LNCaP clone FGC (cell line): ENCODE results near the gene ZNF785.

Experiments used
- DNase-seq: peaks from one replicate; pipeline ENCODE4 v3.0.0-alpha.2; 2011; ENCODE audit warnings: low read depth
- H3K4me3 ChIP-seq: 2 replicates; pipeline ENCODE4 v1.5.1; 2011; ENCODE audit warnings: mild to moderate bottlenecking, low read depth, low read length, control low read depth
- TF ChIP-seq, protein P1 (sequence below): IDR thresholded peaks from 2 replicates; pipeline ENCODE4 v1.5.1; 2012; ENCODE audit warnings: mild to moderate bottlenecking; ENCODE audit not compliant: control insufficient read depth, insufficient read depth; ENCODE audit errors: extremely low read depth

Gene ZNF785

DNA sequence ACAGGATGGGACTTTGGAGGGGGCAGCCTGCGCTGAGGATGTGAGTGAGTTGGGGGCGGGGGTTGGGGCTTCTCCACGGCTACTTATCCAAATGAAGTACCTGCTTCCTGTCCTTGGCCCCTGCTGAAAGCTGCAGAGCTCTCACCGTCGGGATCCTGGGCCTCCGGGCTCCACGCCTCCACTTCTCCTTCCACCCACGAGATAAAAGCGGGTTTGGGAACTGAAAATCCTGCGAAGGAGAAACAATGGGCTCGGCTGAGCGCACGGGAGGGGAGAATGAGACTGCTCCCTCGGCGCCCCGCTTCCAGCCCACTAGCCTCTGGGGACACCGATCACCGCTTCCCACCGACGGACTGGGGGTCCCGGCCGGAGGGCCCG, 486 bp downstream of the ZNF785 start:
- TF ChIP-seq, protein P1, sequence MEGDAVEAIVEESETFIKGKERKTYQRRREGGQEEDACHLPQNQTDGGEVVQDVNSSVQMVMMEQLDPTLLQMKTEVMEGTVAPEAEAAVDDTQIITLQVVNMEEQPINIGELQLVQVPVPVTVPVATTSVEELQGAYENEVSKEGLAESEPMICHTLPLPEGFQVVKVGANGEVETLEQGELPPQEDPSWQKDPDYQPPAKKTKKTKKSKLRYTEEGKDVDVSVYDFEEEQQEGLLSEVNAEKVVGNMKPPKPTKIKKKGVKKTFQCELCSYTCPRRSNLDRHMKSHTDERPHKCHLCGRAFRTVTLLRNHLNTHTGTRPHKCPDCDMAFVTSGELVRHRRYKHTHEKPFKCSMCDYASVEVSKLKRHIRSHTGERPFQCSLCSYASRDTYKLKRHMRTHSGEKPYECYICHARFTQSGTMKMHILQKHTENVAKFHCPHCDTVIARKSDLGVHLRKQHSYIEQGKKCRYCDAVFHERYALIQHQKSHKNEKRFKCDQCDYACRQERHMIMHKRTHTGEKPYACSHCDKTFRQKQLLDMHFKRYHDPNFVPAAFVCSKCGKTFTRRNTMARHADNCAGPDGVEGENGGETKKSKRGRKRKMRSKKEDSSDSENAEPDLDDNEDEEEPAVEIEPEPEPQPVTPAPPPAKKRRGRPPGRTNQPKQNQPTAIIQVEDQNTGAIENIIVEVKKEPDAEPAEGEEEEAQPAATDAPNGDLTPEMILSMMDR: no peak
- H3K4me3 ChIP-seq: peak overlapping the region; percentile 66
- no peak for DNase-seq

- no peak overlapping the region for H3K4me3 ChIP-seq
- DNase-seq: no peak
- TF ChIP-seq, protein P1: no peak
These were observed 2.7 kb downstream of the ZNF785 start for GRCh38 chr16:30582611-30583340.

- no peak overlapping the region for H3K4me3 ChIP-seq
- DNase-seq: no peak
- TF ChIP-seq, protein P1: no peak
These were observed 4.0 kb downstream of the ZNF785 start for GRCh38 chr16:30581457-30581856.

GRCh38 chr16:30574678-30575077, 10.8 kb downstream of the ZNF785 start:
- TF ChIP-seq, protein P1: no peak
- no peak overlapping the region for H3K4me3 ChIP-seq
- no peak for DNase-seq

GRCh38 chr16:30571445-30572322, 13.8 kb downstream of the ZNF785 start, which contains the start of gene ZNF688:
TSS of gene ZNF688 (minus strand) at chr16:30571714. CDS start at chr16:30571629, 85 bp downstream.
- peak; percentile 88 for DNase-seq
- TF ChIP-seq, protein P1: no peak
- H3K4me3 ChIP-seq: peak within 1 kb of the TSS; percentile 79

GRCh38 chr16:30570636-30571444, 14.7 kb downstream of the ZNF785 start:
- DNase-seq: no peak

More at GRCh38 chr16:30570636-30571444, 14.7 kb downstream of the ZNF785 start:
- TF ChIP-seq, protein P1: no peak
- peak overlapping the region; percentile 79 for H3K4me3 ChIP-seq
